ENCODE measurements around the gene SPACA7. TPM values are rescaled to one million over a fixed set of nuclear protein-coding genes. Genes with fewer than 3 reads are reported as not detected.

Gene SPACA7
- total RNA-seq, 2 donors from 2014 or later = not detected

DNA sequence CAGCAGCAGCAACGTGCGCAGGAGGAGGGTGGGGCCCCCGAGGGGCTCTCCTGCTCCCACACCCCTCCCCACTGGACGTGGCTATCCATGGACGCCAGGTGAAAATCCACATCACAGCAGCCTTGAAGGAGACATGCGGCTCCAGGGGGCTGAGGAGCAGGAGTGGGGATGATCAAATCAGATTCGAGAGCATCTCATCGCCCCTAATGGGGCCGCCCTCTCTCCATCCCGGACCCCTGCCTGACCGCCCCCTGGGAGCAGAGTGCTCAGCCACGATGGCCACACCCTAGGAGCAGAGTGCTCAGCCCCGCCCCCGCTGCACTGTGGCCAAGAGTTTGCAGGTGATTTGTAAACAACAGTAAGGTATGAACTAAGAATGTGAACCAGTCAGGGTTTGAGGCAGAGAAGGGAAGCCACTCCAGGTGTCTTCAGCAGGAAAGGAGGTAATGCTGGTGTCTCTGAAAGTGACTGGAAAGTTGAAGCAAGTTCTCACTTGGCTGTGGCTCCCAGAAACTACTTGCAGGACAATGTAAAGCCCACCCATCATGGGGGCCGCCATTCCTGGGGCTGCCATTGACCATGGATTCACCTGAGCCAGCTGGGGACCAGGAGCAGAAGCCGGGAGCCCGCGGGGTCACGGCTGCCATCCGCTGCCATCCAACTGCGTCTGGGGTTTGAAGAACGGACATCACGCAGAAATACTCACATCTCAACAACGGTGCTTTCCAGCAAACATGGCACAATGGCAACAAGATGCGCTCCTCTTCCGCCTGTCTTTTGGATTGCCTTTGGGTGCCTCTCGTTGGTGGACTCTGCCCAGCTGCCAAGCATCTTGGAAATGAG is 71.8 kb downstream of the SPACA7 start:
- Histone ChIP-seq H3K4me1 (ENCODE audit: control insufficient read depth in 1 of 2, low read depth in 2 of 2) (no peaks in the 10 kb centered on the region), H3K4me3 (no peak overlapping the region), H3K9me3 (no peaks in the 10 kb centered on the region), H3K27me3 (replicated peaks; ENCODE audit: insufficient read depth) (no peaks in the 10 kb centered on the region), H3K36me3 (no peaks in the 10 kb centered on the region), H3K27ac (no peak overlapping the region)
- ATAC-seq (ENCODE audit: insufficient number of reproducible peaks, low FRiP score, low read depth) = no peak
- TF ChIP-seq CTCF (IDR thresholded peaks at IDR 0.05) = no peak
- no peak for DNase-seq (ENCODE audit: low spot score)

- no peak for TF ChIP-seq CTCF (IDR thresholded peaks at IDR 0.05)
- H3K4me1 ChIP-seq (ENCODE audit: control insufficient read depth in 1 of 2, low read depth in 2 of 2) = no peaks in the 10 kb centered on the region
- ATAC-seq (ENCODE audit: insufficient number of reproducible peaks, low FRiP score, low read depth) (no peak), DNase-seq (ENCODE audit: low spot score) (no peak)
- H3K9me3 ChIP-seq = no peaks in the 10 kb centered on the region
- no peaks in the 10 kb centered on the region for H3K27me3 ChIP-seq (replicated peaks; ENCODE audit: insufficient read depth)
- H3K4me3 ChIP-seq = no peak overlapping the region
- no peaks in the 10 kb centered on the region for H3K36me3 ChIP-seq
- H3K27ac ChIP-seq = no peak overlapping the region
These were observed 72.7 kb downstream of the SPACA7 start for GRCh38 chr13:112448621-112449544.

GRCh38 chr13:112449545-112449930 is 73.4 kb downstream of the SPACA7 start:
- Histone ChIP-seq H3K9me3 (no peaks in the 10 kb centered on the region), H3K36me3 (no peaks in the 10 kb centered on the region), H3K27me3 (replicated peaks; ENCODE audit: insufficient read depth) (no peaks in the 10 kb centered on the region), H3K4me1 (ENCODE audit: control insufficient read depth in 1 of 2, low read depth in 2 of 2) (no peaks in the 10 kb centered on the region), H3K27ac (no peak overlapping the region), H3K4me3 (no peak overlapping the region)
- DNase-seq (ENCODE audit: low spot score) (no peak), ATAC-seq (ENCODE audit: insufficient number of reproducible peaks, low FRiP score, low read depth) (no peak)
- TF ChIP-seq CTCF (IDR thresholded peaks at IDR 0.05) = no peak

DNA sequence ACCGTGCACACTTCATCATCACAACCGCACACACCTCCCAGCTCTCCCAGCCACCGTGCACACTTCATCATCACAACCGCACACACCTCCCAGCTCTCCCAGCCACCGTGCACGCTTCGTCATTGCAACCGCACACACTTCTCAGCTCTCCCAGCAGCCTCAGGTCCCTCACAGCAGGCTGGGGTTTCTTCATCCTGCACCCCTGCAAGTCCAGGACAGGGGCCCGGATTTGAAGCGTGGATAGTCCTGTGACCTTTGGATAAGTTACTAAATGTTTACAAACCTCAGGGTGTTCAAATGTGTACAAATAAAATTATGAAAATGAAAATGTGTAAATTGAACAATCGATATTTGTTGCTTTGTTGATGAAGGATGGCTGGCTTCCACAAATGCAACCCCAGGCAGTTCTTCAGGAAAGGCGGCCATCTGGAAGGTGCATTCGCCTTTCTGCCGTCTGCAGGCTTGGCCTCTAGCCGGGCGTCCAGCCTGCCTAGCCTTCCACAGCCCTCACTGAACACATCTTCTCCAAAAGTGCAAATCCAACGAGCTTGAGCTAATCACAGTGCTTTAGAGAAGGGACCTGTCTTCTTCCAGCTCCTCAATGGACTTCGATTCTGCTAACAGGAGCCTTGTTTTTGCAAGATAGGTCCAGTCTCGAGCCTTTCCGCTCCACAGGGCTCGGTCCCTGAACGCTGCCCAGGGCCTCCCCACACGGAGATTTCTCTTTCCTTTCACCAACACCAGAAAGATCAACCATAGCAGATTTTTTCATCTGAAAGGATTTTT is 74.2 kb downstream of the SPACA7 start:
- ATAC-seq (ENCODE audit: insufficient number of reproducible peaks, low FRiP score, low read depth) = no peak

More for the DNA sequence above, 74.2 kb downstream of the SPACA7 start:
- H3K4me3 ChIP-seq = no peak overlapping the region
- no peaks in the 10 kb centered on the region for H3K4me1 ChIP-seq (ENCODE audit: control insufficient read depth in 1 of 2, low read depth in 2 of 2)
- no peaks in the 10 kb centered on the region for H3K9me3 ChIP-seq
- no peak for TF ChIP-seq CTCF (IDR thresholded peaks at IDR 0.05)
- H3K27me3 ChIP-seq (replicated peaks; ENCODE audit: insufficient read depth) = no peaks in the 10 kb centered on the region
- H3K36me3 ChIP-seq = no peaks in the 10 kb centered on the region
- DNase-seq (ENCODE audit: low spot score) = no peak
- no peak overlapping the region for H3K27ac ChIP-seq

All from thoracic aorta (tissue), 2 donors.